ENCODE measurements around the gene EPG5. TPM values are rescaled to one million over a fixed set of nuclear protein-coding genes. Genes with fewer than 3 reads are reported as not detected.

EPG5 gene
- total and polyA plus RNA-seq, 2 donors (not counting 3 experiments of a cell fraction or from before 2014, with no cell fraction given): 16.7 to 25.6 TPM

DNA sequence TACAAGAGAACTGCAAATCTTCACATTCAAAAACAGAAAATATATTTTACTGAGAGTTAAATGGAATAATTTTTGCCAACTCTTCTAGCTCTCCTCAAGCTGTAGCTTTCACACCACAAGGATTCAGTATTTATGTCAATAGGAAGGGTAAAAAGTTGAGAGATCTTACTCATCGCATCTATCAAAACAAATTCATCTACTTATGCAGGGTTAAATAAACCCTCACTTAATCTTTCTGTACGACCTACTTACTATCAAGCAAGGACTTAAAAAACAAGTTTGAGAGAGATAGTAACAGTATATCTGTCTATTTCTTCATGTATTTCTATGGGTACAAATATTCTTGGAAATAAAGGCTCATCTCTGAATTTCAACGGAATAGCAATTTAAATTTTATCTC lies 106.2 kb downstream of the EPG5 start:
- H3K9ac ChIP-seq (replicated peaks; ENCODE audit: extremely low read depth, insufficient read depth, low read length): no peak overlapping the region
- no peak overlapping the region for H3K4me3 ChIP-seq (replicated peaks in 1 of 3; ENCODE audit: insufficient read depth in 1 of 3, low read depth in 1 of 3, low read length in 3 of 3)
- H3K4me1 ChIP-seq (ENCODE audit: control insufficient read depth, extremely low read depth, insufficient read depth, low read length): no peaks in the 10 kb centered on the region
- peaks cover 8 to 14% of the 10 kb centered on the region in 2 experiments for H3K36me3 ChIP-seq (ENCODE audit: control insufficient read depth in 2 of 2, extremely low read depth in 1 of 2, insufficient read depth in 2 of 2, low read length in 2 of 2)
- dilution Hi-C loops (cut with MboI; ENCODE audit: extremely low pct_ligation_motif_present, low sequenced_read_pairs): no loop called here
- BruUV-seq (replicated peaks): no TSS peak
- H3K27me3 ChIP-seq (ENCODE audit: control insufficient read depth in 2 of 2, insufficient read depth in 2 of 2, low read length in 2 of 2): no peaks in the 10 kb centered on the region
- H3K79me2 ChIP-seq (ENCODE audit: control insufficient read depth, insufficient read depth, low read length): no peaks in the 10 kb centered on the region
- POLR2A ChIA-PET: interaction anchor here (0.6 kb wide), 1 partner anchor 236 kb away, joined by 3 read pairs; no protein-coding TSS in a partner anchor
- H3K27ac ChIP-seq (ENCODE audit: insufficient read depth, low read depth, low read length): no peak overlapping the region
- H3K4me2 ChIP-seq (ENCODE audit: insufficient read depth, low read length): no peak overlapping the region
- no peaks in the 10 kb centered on the region for H3K9me1 ChIP-seq (replicated peaks; ENCODE audit: control insufficient read depth, extremely low read depth, insufficient read depth, low read length)
- no peak for FAIRE-seq
- CTCF ChIA-PET: interaction anchor here (1.4 to 11.5 kb wide), 2 partner anchors 18 to 213 kb away, joined by 4 to 86 read pairs; no protein-coding TSS in a partner anchor
- no peaks in the 10 kb centered on the region for H4K20me1 ChIP-seq (replicated peaks; ENCODE audit: control insufficient read depth, extremely low read depth, insufficient read depth, low read length)
- intact Hi-C loops (cut with micrococcal nuclease): no loop called here
- DNase-seq (ENCODE audit: low read depth, low spot score): no peak
- TF ChIP-seq JUN (IDR thresholded peaks at IDR 0.05; ENCODE audit: borderline replicate concordance, insufficient read depth, insufficient read length, low read depth) (no peak), FOS (IDR thresholded peaks at IDR 0.05; ENCODE audit: borderline replicate concordance, insufficient read depth, low read length) (no peak), MYC (IDR thresholded peaks at IDR 0.05; ENCODE audit: low read depth, low read length) (no peak), POLR2AphosphoS5 (IDR thresholded peaks at IDR 0.05; ENCODE audit: insufficient read depth, low read depth, low read length) (no peak), POLR2A (IDR thresholded peaks at IDR 0.05; ENCODE audit: low read depth, low read length) (no peak), GATA2 (IDR thresholded peaks at IDR 0.05; ENCODE audit: insufficient read depth, insufficient read length, low read depth, low read length) (no peak), EZH2 (IDR thresholded peaks at IDR 0.05; ENCODE audit: borderline replicate concordance, low read depth, low read length, severe bottlenecking) (no peak)
- TF ChIP-seq, protein P1, sequence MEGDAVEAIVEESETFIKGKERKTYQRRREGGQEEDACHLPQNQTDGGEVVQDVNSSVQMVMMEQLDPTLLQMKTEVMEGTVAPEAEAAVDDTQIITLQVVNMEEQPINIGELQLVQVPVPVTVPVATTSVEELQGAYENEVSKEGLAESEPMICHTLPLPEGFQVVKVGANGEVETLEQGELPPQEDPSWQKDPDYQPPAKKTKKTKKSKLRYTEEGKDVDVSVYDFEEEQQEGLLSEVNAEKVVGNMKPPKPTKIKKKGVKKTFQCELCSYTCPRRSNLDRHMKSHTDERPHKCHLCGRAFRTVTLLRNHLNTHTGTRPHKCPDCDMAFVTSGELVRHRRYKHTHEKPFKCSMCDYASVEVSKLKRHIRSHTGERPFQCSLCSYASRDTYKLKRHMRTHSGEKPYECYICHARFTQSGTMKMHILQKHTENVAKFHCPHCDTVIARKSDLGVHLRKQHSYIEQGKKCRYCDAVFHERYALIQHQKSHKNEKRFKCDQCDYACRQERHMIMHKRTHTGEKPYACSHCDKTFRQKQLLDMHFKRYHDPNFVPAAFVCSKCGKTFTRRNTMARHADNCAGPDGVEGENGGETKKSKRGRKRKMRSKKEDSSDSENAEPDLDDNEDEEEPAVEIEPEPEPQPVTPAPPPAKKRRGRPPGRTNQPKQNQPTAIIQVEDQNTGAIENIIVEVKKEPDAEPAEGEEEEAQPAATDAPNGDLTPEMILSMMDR (IDR thresholded peaks at IDR 0.05; ENCODE audit: extremely low read depth in 1 of 2, insufficient read depth in 1 of 2, low read depth in 1 of 2, low read length in 2 of 2): no peak
- TF ChIP-seq, protein P2, sequence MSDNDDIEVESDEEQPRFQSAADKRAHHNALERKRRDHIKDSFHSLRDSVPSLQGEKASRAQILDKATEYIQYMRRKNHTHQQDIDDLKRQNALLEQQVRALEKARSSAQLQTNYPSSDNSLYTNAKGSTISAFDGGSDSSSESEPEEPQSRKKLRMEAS (IDR thresholded peaks at IDR 0.05; ENCODE audit: insufficient read depth, insufficient read length): no peak
- H2AFZ ChIP-seq (ENCODE audit: low read depth, low read length): no peak overlapping the region
- H3K9me3 ChIP-seq (replicated peaks; ENCODE audit: control insufficient read depth, insufficient read depth, low read length): no peaks in the 10 kb centered on the region
